ENCODE data around the gene EFTUD2.

GRCh38 chr17:44894642-44895041 lies 4.6 kb downstream of the EFTUD2 start:
- TF ChIP-seq DDIT3 (CRISPR knock-in tag; IDR thresholded peaks at IDR 0.05), result no peak
- TF ChIP-seq SRSF1 (optimal IDR thresholded peaks at IDR 0.05; ENCODE audit: low read depth, low read length), result no peak
- no peak for TF ChIP-seq JUNB (CRISPR knock-in tag; IDR thresholded peaks at IDR 0.05; ENCODE audit: borderline replicate concordance)
- no peak for TF ChIP-seq ZNF687 (CRISPR knock-in tag; IDR thresholded peaks at IDR 0.05)
